Measurements from ENCODE around the gene RETN.

RETN gene

DNA sequence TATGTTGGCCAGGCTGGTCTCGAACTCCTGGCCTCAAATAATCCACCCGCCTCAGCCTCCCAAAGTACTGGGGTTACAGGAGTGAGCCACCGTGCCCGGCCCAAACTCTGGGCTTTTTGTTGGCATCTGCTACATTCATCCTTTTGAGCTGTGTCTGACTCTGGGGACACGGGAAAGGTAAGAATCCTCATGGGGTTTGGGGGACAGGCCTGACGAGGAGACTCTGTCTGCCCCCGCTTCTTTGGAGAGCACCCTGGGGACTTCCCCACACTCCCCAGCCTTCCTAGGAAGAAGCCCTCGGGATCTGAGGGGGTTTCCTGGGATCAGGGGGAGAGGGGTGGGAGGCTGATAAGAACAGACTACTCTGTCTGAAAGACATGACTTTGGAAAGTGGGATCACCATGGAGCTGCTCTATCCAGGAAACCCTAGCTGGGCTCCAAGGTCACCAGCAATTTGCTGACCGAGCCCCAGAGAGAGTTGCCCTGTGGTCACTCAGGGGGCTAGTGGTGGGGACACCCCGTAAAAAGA lies 41.1 kb downstream of the RETN start:
- DNase-seq: no peak

DNA sequence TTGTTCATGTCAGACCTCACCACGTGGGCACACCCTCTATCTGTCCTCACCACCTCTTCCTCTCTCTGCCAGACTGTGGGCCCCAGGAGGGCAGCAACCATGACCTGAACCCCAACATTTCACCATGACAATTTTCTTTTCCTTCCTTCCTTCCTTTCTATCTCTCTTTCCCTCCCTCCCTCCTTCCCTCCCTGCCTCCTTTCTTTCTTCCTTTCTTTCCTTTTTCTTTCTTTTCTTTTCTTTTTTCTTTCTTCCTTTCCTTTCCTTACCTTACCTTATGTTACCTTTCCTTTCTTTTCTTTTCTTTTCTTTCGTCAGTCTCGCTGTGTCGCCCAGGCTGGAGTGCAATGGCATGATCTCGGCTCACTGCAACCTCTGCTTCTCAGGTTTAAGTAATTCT lies 41.8 kb downstream of the RETN start:
- no peak for DNase-seq

DNA sequence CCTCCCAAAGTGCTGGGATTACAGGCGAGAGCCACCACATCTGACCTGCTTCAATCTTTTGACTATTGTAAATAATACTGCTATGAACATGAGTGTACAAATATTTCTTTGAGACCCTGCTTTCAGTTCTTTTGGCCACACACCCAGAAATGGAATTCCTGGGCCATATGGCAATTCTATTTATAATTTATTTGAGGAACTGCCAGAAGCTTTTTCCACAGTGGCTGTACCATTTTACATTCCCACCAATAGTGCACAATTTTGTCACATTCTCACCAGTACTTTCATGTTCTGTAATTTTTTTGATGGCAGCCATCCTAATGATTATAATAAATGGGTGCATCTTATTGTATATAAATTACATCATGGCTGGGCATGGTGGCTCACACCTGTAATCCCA lies 46.8 kb downstream of the RETN start:
- DNase-seq: no peak

DNA sequence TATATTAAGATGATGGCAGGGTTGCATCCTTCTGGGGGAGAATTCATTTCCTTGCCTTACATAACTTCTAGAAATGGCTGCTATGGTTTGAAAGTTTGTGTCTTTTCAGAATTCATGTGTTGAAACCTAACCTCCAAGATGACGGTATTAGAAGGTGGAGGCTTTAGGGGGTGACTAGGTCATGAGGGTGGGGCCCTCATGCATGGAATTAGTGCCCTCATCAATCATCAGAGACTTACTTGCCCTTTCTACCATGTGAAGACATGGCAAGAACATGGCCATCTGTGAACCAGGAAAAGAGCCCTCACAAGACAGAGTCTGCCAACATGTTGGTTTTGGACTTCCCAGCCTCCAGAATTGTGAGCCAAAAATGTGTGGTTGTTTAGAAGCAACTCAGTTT lies 47.9 kb downstream of the RETN start:
- DNase-seq: no peak

DNA sequence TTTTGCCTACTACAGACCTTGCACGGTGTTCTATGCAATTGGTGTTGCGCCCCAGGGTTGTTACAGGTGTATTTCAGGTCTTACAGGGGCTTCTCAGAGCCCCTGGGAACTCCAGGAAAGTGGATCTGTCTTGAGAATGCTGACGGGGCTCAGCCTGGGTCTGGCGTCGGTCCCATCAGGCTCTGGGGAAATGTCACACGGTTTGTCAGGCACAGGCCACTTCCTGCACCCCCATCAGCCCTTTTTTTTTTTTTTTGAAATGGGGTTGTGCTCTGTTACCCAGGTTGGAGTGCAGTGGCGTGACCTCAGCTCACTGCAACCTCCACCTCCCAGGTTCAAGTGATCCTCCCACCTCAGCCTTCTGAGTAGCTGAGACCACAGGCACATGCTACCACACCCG lies 49.8 kb downstream of the RETN start:
- DNase-seq: no peak

Data from Kasumi-1 (cell line).